Upper lobe of left lung (tissue), 4 donors: ENCODE measurements around the gene DHX57.

Experiments
- CTCF ChIP-seq, 6 experiments: fragments of 450-650 bp in 4 of 6; fragments of 200-600 bp in 2 of 6; sonication (generic) in 2 of 6; IDR thresholded peaks; one replicate each; pipeline ENCODE4 v1.5.1; 2016 to 2019; ENCODE audit warnings: antibody characterized with exemption in 6 of 6
- EP300 ChIP-seq, 4 donors: sonication (generic); formaldehyde crosslinking; IDR thresholded peaks; one replicate each; pipeline ENCODE4 v1.5.1; 2017; ENCODE audit warnings: antibody characterized with exemption in 4 of 4, control low read depth in 2 of 4
- POLR2A ChIP-seq, 4 donors: fragments of 450-650 bp; IDR thresholded peaks; one replicate each; pipeline ENCODE4 v1.5.1; 2016 to 2017; ENCODE audit warnings: antibody characterized with exemption in 4 of 4, mild to moderate bottlenecking in 2 of 4
- POLR2AphosphoS5 ChIP-seq, 2 donors: sonication (generic); formaldehyde crosslinking; IDR thresholded peaks; one replicate each; pipeline ENCODE4 v1.5.1; 2017; ENCODE audit warnings: antibody characterized with exemption in 2 of 2

- TF ChIP-seq CTCF (IDR thresholded peaks at IDR 0.05) (no peak), POLR2A (IDR thresholded peaks at IDR 0.05) (no peak), POLR2AphosphoS5 (IDR thresholded peaks at IDR 0.05) (no peak), EP300 (IDR thresholded peaks at IDR 0.05) (no peak)
Measured at GRCh38 chr2:38763228-38763627, 112.5 kb downstream of the DHX57 start.
